Breast epithelium (tissue), 4 donors: ENCODE measurements around the gene PIGH. TPM values are rescaled to one million over a fixed set of nuclear protein-coding genes. Genes with fewer than 3 reads are reported as not detected.

Source experiments
- DNase-seq, 2 donors: peaks; one replicate each; pipeline ENCODE4 v3.0.0-alpha.2; 2019; ENCODE audit warnings: low spot score in 2 of 2
- H3K27ac ChIP-seq, 2 donors: fragments of 200-600 bp; sonication (generic) in 1 of 2; one replicate each; pipeline ENCODE4 v1.5.1; 2016 to 2019; ENCODE audit warnings: mild to moderate bottlenecking in 1 of 2
- H3K27me3 ChIP-seq, 2 donors: fragments of 200-600 bp; sonication (generic) in 1 of 2; one replicate each; pipeline versions ENCODE4 v1.5.1 to v1.6.0; 2017 to 2019; ENCODE audit warnings: control low read depth in 1 of 2, mild to moderate bottlenecking in 1 of 2
- H3K36me3 ChIP-seq: fragments of 200-600 bp; one replicate; pipeline ENCODE4 v1.5.1; 2019
- H3K4me1 ChIP-seq, 2 donors: fragments of 200-600 bp; sonication (generic); one replicate each; pipeline ENCODE4 v1.5.1; 2016 to 2019; ENCODE audit warnings: control low read depth in 1 of 2
- H3K4me3 ChIP-seq, 3 donors: fragments of 200-600 bp; sonication (generic); 1 replicate in 2 of 3; 2 replicates in 1 of 3; pipeline ENCODE4 v1.5.1; 2016 to 2019; ENCODE audit warnings: mild to moderate bottlenecking in 3 of 3, moderate library complexity in 2 of 3
- H3K9me3 ChIP-seq, 2 donors: fragments of 200-600 bp; sonication (generic) in 1 of 2; one replicate each; pipeline ENCODE4 v1.5.1; 2016 to 2019; ENCODE audit warnings: control low read depth in 1 of 2
- CTCF ChIP-seq, 3 donors: fragments of 450-650 bp; IDR thresholded peaks; one replicate each; pipeline ENCODE4 v1.5.1; 2016 to 2017; ENCODE audit warnings: antibody characterized with exemption in 3 of 3, mild to moderate bottlenecking in 3 of 3, moderate library complexity in 3 of 3
- POLR2A ChIP-seq: fragments of 450-650 bp; IDR thresholded peaks from one replicate; pipeline ENCODE4 v1.6.1; 2016; ENCODE audit warnings: antibody characterized with exemption, mild to moderate bottlenecking, moderate library complexity
- POLR2AphosphoS5 ChIP-seq, 3 donors: sonication (generic); formaldehyde crosslinking; IDR thresholded peaks; one replicate each; pipeline ENCODE4 v1.6.1; 2017; ENCODE audit warnings: antibody characterized with exemption in 3 of 3
- intact Hi-C: fragments of 100-400 bp; cut with DNase I; formaldehyde crosslinking; loops from one replicate; pipeline ENCODE4 v1.15.1; 2023; ENCODE audit warnings: low total_unique reads
- total RNA-seq, 3 donors: library from RNA; depleted of rRNA; stranded (reverse); fragments of >200 nt; gene quantifications; one replicate each; pipeline ENCODE4 v1.1.0, GENCODE V29; 2016

The PIGH gene
- total RNA-seq, 3 donors from 2014 or later = 32.8 to 37.6 (median 33.8) TPM

GRCh38 chr14:67571275-67571990, 28.6 kb downstream of the PIGH start:
- Histone ChIP-seq H3K4me1 (no peaks in the 10 kb centered on the region), H3K4me3 (no peak overlapping the region), H3K27me3 (no peaks in the 10 kb centered on the region), H3K27ac (no peak overlapping the region), H3K9me3 (no peaks in the 10 kb centered on the region), H3K36me3 (no peaks in the 10 kb centered on the region)
- TF ChIP-seq POLR2AphosphoS5 (IDR thresholded peaks at IDR 0.05) (no peak), CTCF (IDR thresholded peaks at IDR 0.05) (peak; percentile 39 to 85 (median 84))
- peak; percentile 40 to 65 for DNase-seq
- intact Hi-C loops = loop anchor here (10.0 kb wide), 1 partner anchor 147 kb away; no protein-coding TSS in a partner anchor

- H3K4me1 ChIP-seq = no peaks in the 10 kb centered on the region
- no peaks in the 10 kb centered on the region for H3K36me3 ChIP-seq
- H3K27me3 ChIP-seq = no peaks in the 10 kb centered on the region
- H3K4me3 ChIP-seq = no peak overlapping the region
- H3K9me3 ChIP-seq = no peaks in the 10 kb centered on the region
- H3K27ac ChIP-seq = no peak overlapping the region
- no peak for DNase-seq
- intact Hi-C loops = loop anchor here (10.0 kb wide), 1 partner anchor 146 kb away; no protein-coding TSS in a partner anchor
- TF ChIP-seq CTCF (IDR thresholded peaks at IDR 0.05) (no peak), POLR2AphosphoS5 (IDR thresholded peaks at IDR 0.05) (no peak), POLR2A (no peak)
These were observed 29.6 kb downstream of the PIGH start for GRCh38 chr14:67570453-67570852.

- Histone ChIP-seq H3K36me3 (no peaks in the 10 kb centered on the region), H3K27ac (no peak overlapping the region), H3K4me1 (no peaks in the 10 kb centered on the region), H3K27me3 (no peaks in the 10 kb centered on the region), H3K9me3 (no peaks in the 10 kb centered on the region), H3K4me3 (no peak overlapping the region)
- DNase-seq = no peak
- intact Hi-C loops = loop anchor here (10.0 kb wide), 1 partner anchor 145 kb away; no protein-coding TSS in a partner anchor
- TF ChIP-seq POLR2A (no peak), POLR2AphosphoS5 (IDR thresholded peaks at IDR 0.05) (no peak), CTCF (IDR thresholded peaks at IDR 0.05) (no peak)
These were observed 30.3 kb downstream of the PIGH start for GRCh38 chr14:67569651-67570290.

- DNase-seq = no peak
- no peaks in the 10 kb centered on the region for H3K9me3 ChIP-seq
- no peaks in the 10 kb centered on the region for H3K4me1 ChIP-seq
- TF ChIP-seq POLR2A (no peak), POLR2AphosphoS5 (IDR thresholded peaks at IDR 0.05) (no peak), CTCF (IDR thresholded peaks at IDR 0.05) (no peak)
- intact Hi-C loops = no loop called here
- H3K27me3 ChIP-seq = no peaks in the 10 kb centered on the region
- no peak overlapping the region for H3K4me3 ChIP-seq
- no peaks in the 10 kb centered on the region for H3K36me3 ChIP-seq
- no peak overlapping the region for H3K27ac ChIP-seq
These were observed 30.9 kb downstream of the PIGH start for GRCh38 chr14:67569011-67569650.

GRCh38 chr14:67567654-67568053, 32.4 kb downstream of the PIGH start:
- intact Hi-C loops = no loop called here
- no peaks in the 10 kb centered on the region for H3K36me3 ChIP-seq
- no peak for DNase-seq
- no peak overlapping the region for H3K27ac ChIP-seq
- H3K4me3 ChIP-seq = no peak overlapping the region
- TF ChIP-seq CTCF (IDR thresholded peaks at IDR 0.05) (no peak), POLR2A (no peak), POLR2AphosphoS5 (IDR thresholded peaks at IDR 0.05) (no peak)
- no peaks in the 10 kb centered on the region for H3K27me3 ChIP-seq
- H3K9me3 ChIP-seq = no peaks in the 10 kb centered on the region
- H3K4me1 ChIP-seq = no peaks in the 10 kb centered on the region
